ENCODE measurements around the gene COPZ2. TPM values are rescaled to one million over a fixed set of nuclear protein-coding genes. Genes with fewer than 3 reads are reported as not detected.

COPZ2 gene
- total RNA-seq, 1 donor from 2014 or later = 0.30 TPM

DNA sequence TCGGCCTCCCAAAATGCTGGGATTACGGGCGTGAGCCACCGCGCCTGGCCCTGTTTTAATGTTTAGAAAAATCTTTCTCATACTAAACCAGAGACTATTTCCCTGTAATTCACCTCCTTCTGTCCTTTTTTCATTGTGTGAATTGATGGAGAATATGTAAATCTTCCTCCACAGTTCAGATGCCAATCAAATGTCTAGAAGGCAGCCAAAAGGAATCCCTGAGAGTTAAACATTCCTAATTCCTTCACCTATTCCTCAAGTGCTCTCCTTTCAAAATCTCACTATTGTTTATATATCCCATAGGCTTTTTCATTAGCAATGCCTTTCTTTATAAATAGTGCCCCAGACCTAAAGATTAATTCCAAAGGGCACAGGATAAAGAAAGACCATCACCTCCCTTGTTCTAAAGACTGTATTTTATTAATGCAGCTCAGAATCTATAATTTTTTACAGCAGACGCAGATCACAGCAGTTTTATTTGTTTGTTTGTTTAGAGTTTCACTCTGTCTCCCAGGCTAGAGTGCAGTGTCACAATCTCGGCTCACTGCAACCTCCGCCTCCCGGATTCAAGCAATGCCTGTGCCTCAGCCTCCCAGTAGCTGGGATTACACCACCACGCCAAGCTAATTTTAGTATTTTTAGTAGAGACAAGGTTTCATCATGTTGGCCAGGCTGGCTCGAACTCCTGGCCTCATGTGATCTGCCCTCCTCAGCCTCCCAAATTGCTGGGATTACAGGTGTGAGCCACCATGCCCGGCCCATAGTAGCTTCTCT is 30.5 kb downstream of the COPZ2 start:
- Mint-ChIP-seq H3K4me1 (peaks cover 78% of the 10 kb centered on the region), H3K4me3 (no peak overlapping the region), H3K36me3 (no peaks in the 10 kb centered on the region), H3K27me3 (ENCODE audit: insufficient read depth, low read depth) (peaks cover 9% of the 10 kb centered on the region), H3K27ac (peak overlapping the region; percentile 39), H3K9me3 (no peaks in the 10 kb centered on the region)
- Histone ChIP-seq H3K27ac (no peak overlapping the region), H3K36me3 (no peaks in the 10 kb centered on the region), H3K4me1 (peaks cover 66% of the 10 kb centered on the region), H3K9me3 (ENCODE audit: low read depth) (no peaks in the 10 kb centered on the region), H3K9ac (no peak overlapping the region), H3K4me3 (no peak overlapping the region), H3K79me2 (ENCODE audit: low read depth) (no peaks in the 10 kb centered on the region), H3F3A (ENCODE audit: low read depth) (peaks cover 67% of the 10 kb centered on the region), H3K4me2 (no peak overlapping the region), H2AFZ (replicated peaks) (no peak overlapping the region), H3K27me3 (no peaks in the 10 kb centered on the region), H4K20me1 (ENCODE audit: low read depth) (no peaks in the 10 kb centered on the region)
- TF ChIP-seq EZH2phosphoT487 (IDR thresholded peaks at IDR 0.05) (no peak), CTCF (IDR thresholded peaks at IDR 0.05) (no peak), EZH2 (IDR thresholded peaks at IDR 0.05) (no peak)
- DNase-seq (ENCODE audit: low spot score) = no peak

DNA sequence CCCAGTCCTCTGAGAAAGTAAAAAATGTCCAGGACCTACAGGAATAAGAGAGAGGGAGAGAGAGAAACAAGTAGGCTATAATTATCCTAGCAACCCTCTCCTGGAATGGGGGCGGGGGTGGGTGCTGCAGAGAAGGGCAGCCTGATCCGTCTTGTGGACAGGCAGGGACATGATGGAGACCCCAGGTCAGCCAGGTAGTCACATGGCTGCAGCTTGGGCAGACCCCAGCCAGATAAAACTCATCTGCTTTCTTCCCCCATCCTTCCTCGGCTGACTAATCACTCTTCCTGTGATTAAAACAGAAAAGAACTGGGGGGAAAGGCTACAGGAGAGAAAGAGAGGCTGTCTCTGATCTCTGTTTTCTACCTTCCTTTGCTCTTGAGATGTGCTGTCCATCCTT is 32.6 kb downstream of the COPZ2 start:
- H4K20me1 ChIP-seq (ENCODE audit: low read depth) = no peaks in the 10 kb centered on the region
- H3K4me2 ChIP-seq = peak overlapping the region; percentile 73
- H3K9ac ChIP-seq = no peak overlapping the region
- Mint-ChIP-seq H3K4me3 (peak overlapping the region; percentile 69), H3K27ac (peak overlapping the region; percentile 94), H3K27me3 (ENCODE audit: insufficient read depth, low read depth) (peaks cover 11% of the 10 kb centered on the region), H3K4me1 (peaks cover 74% of the 10 kb centered on the region), H3K9me3 (no peaks in the 10 kb centered on the region), H3K36me3 (no peaks in the 10 kb centered on the region)
- H3K27me3 ChIP-seq = no peaks in the 10 kb centered on the region
- H2AFZ ChIP-seq (replicated peaks) = peak overlapping the region; percentile 39
- no peak for DNase-seq (ENCODE audit: low spot score)
- H3K27ac ChIP-seq = peak overlapping the region; percentile 90
- no peak for TF ChIP-seq EZH2 (IDR thresholded peaks at IDR 0.05)
- no peak for TF ChIP-seq EZH2phosphoT487 (IDR thresholded peaks at IDR 0.05)
- H3K9me3 ChIP-seq (ENCODE audit: low read depth) = no peaks in the 10 kb centered on the region
- no peaks in the 10 kb centered on the region for H3K79me2 ChIP-seq (ENCODE audit: low read depth)
- no peaks in the 10 kb centered on the region for H3K36me3 ChIP-seq
- peaks cover 65% of the 10 kb centered on the region for H3F3A ChIP-seq (ENCODE audit: low read depth)
- H3K4me3 ChIP-seq = no peak overlapping the region
- peaks cover 63% of the 10 kb centered on the region for H3K4me1 ChIP-seq

DNA sequence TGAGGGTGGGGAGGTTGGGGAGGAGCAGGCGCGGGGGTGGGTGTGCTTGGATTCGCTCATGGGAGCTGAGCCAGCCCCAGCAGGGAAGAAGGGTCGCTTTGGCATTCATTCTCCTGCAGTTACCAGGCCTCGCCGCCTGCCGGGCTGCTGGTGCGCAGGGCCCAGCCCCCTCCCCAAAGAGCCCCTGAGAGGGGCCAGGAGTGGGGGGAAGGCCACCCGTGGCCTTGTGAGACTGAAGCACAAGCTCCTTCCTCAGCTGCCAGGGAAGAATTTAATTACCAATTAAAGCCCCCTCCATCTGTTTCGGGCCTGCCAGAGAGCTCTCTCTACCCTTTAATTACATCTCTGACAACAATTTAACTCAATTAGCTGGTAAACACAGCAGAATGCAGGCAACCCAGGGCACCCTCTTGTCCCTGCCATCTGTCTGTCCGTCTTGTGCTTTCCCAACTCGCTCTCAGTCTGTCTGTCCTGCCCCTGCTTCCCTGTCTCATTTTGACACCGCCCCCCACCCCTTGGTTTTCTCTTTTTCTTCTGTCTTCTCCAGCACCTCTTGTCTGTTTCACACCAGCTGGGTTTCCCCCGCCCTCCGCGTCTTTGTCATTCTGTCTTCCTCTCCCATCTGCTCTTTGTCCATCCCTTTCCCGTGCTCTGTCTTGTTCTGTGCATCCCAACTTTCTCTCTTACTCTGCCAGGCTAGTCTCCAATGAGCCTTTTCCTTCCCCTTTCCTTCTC is 34.0 kb downstream of the COPZ2 start:
- Mint-ChIP-seq H3K27ac (peak overlapping the region; percentile 94), H3K36me3 (no peaks in the 10 kb centered on the region), H3K9me3 (no peaks in the 10 kb centered on the region), H3K27me3 (ENCODE audit: insufficient read depth, low read depth) (peaks cover 8% of the 10 kb centered on the region), H3K4me3 (peak overlapping the region; percentile 78), H3K4me1 (peaks cover 74% of the 10 kb centered on the region)
- Histone ChIP-seq H3K36me3 (no peaks in the 10 kb centered on the region), H2AFZ (replicated peaks) (no peak overlapping the region), H3K4me2 (peak overlapping the region; percentile 73), H3K79me2 (ENCODE audit: low read depth) (no peaks in the 10 kb centered on the region), H3K27ac (peak overlapping the region; percentile 90), H3K9me3 (ENCODE audit: low read depth) (no peaks in the 10 kb centered on the region), H3K4me3 (peak overlapping the region; percentile 10), H3K9ac (no peak overlapping the region), H4K20me1 (ENCODE audit: low read depth) (no peaks in the 10 kb centered on the region), H3K27me3 (no peaks in the 10 kb centered on the region), H3F3A (ENCODE audit: low read depth) (peaks cover 73% of the 10 kb centered on the region), H3K4me1 (peaks cover 70% of the 10 kb centered on the region)
- TF ChIP-seq EZH2phosphoT487 (IDR thresholded peaks at IDR 0.05) (peak; percentile 50), EZH2 (IDR thresholded peaks at IDR 0.05) (no peak), CTCF (IDR thresholded peaks at IDR 0.05) (peak; percentile 32)
- DNase-seq (ENCODE audit: low spot score) = peak; percentile 79
